ENCODE data around the gene DHDDS. TPM values are rescaled to one million over a fixed set of nuclear protein-coding genes. Genes with fewer than 3 reads are reported as not detected.

Gene DHDDS
- total RNA-seq, 1 experiment from 2014 or later: 41.4 TPM

GRCh38 chr1:26483980-26484379 is 51.9 kb downstream of the DHDDS start:
- POLR2A ChIA-PET (ENCODE audit: unreplicated experiment): no interaction called here
- Histone ChIP-seq H3K27me3 (ENCODE audit: insufficient read depth, low read depth) (no peaks in the 10 kb centered on the region), H3K4me3 (no peak overlapping the region), H3K4me1 (replicated peaks; ENCODE audit: insufficient read depth) (peaks cover 17% of the 10 kb centered on the region), H2AFZ (no peak overlapping the region), H3K4me2 (no peak overlapping the region), H3K36me3 (ENCODE audit: low read depth) (no peaks in the 10 kb centered on the region), H3K79me2 (ENCODE audit: low read depth) (no peaks in the 10 kb centered on the region), H3F3A (ENCODE audit: insufficient read depth, low read depth) (peaks cover 22% of the 10 kb centered on the region; the same call in 1 of the 2 replicates), H3K9me2 (ENCODE audit: insufficient read depth) (no peaks in the 10 kb centered on the region), H3K27ac (no peak overlapping the region), H3K9me3 (ENCODE audit: insufficient read depth, low read depth) (no peaks in the 10 kb centered on the region), H4K20me1 (ENCODE audit: insufficient read depth) (no peaks in the 10 kb centered on the region)
- BruUV-seq (replicated peaks): no TSS peak
- no peak for DNase-seq
- intact Hi-C loops (cut with micrococcal nuclease; ENCODE audit: unreplicated experiment): no loop called here
- TF ChIP-seq, protein P1, sequence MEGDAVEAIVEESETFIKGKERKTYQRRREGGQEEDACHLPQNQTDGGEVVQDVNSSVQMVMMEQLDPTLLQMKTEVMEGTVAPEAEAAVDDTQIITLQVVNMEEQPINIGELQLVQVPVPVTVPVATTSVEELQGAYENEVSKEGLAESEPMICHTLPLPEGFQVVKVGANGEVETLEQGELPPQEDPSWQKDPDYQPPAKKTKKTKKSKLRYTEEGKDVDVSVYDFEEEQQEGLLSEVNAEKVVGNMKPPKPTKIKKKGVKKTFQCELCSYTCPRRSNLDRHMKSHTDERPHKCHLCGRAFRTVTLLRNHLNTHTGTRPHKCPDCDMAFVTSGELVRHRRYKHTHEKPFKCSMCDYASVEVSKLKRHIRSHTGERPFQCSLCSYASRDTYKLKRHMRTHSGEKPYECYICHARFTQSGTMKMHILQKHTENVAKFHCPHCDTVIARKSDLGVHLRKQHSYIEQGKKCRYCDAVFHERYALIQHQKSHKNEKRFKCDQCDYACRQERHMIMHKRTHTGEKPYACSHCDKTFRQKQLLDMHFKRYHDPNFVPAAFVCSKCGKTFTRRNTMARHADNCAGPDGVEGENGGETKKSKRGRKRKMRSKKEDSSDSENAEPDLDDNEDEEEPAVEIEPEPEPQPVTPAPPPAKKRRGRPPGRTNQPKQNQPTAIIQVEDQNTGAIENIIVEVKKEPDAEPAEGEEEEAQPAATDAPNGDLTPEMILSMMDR (conservative IDR thresholded peaks at IDR 0.05): no peak
- no peak for TF ChIP-seq EZH2 (IDR thresholded peaks at IDR 0.05; ENCODE audit: low read depth)
- CTCF ChIA-PET: no interaction called here

DNA sequence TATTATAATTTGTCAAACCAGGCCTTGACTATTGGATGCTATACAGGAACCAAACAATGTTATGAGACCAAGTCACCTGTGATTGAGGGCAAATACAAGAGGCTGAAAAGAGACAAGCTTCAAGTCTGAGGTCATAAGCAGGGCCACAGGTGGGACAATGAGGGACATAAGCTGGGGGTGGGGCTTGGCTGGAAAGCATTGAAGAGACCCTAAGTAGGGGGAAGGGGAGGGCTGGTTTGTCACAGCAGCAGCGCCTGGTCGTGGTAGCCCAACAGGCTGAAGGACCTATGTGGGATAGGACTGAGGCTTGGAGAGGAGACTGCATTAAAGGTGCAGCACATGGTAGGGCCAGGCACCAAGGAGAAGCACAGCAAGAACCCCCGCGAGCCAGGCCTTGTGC is 58.0 kb downstream of the DHDDS start:
- Histone ChIP-seq H3K9me2 (ENCODE audit: insufficient read depth) (no peaks in the 10 kb centered on the region), H3K4me3 (no peak overlapping the region), H3K79me2 (ENCODE audit: low read depth) (no peaks in the 10 kb centered on the region), H3K36me3 (ENCODE audit: low read depth) (no peaks in the 10 kb centered on the region), H3K4me2 (no peak overlapping the region), H3K9me3 (ENCODE audit: insufficient read depth, low read depth) (no peaks in the 10 kb centered on the region), H2AFZ (no peak overlapping the region), H3K27me3 (ENCODE audit: insufficient read depth, low read depth) (no peaks in the 10 kb centered on the region), H3K4me1 (replicated peaks; ENCODE audit: insufficient read depth) (peaks cover 7% of the 10 kb centered on the region), H4K20me1 (ENCODE audit: insufficient read depth) (no peaks in the 10 kb centered on the region), H3K27ac (no peak overlapping the region), H3F3A (ENCODE audit: insufficient read depth, low read depth) (no peaks in the 10 kb centered on the region)
- DNase-seq: no peak
- BruUV-seq (replicated peaks): no TSS peak
- intact Hi-C loops (cut with micrococcal nuclease; ENCODE audit: unreplicated experiment): no loop called here
- TF ChIP-seq, protein P1 (conservative IDR thresholded peaks at IDR 0.05): no peak
- CTCF ChIA-PET: no interaction called here
- POLR2A ChIA-PET (ENCODE audit: unreplicated experiment): no interaction called here

DNA sequence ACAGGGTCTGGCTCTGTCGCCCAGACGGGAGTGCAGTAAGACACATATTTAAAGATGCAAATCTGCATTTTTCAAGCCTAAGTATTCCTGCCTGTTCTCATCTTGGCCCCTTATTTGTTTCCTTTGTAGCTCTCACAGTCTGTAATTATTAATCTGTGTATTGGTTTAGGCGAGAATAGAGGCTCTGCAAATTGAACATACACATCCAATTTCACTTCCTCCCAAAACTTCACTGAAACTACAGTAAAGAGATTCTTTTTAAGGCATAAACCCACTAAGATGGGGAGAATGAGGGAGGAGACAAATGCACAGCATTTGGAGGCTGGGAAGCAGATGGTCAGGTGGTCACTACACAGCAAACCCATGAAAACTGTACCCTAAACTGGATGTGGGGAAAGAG is 61.1 kb downstream of the DHDDS start:
- POLR2A ChIA-PET (ENCODE audit: unreplicated experiment): no interaction called here
- H3K27me3 ChIP-seq (ENCODE audit: insufficient read depth, low read depth): no peaks in the 10 kb centered on the region

More for the DNA sequence above, 61.1 kb downstream of the DHDDS start:
- intact Hi-C loops (cut with micrococcal nuclease; ENCODE audit: unreplicated experiment): no loop called here
- no peak for DNase-seq
- Histone ChIP-seq H3K4me3 (no peak overlapping the region), H3K9me2 (ENCODE audit: insufficient read depth) (no peaks in the 10 kb centered on the region), H3K4me1 (replicated peaks; ENCODE audit: insufficient read depth) (no peaks in the 10 kb centered on the region), H3K79me2 (ENCODE audit: low read depth) (no peaks in the 10 kb centered on the region), H2AFZ (no peak overlapping the region), H3K36me3 (ENCODE audit: low read depth) (no peaks in the 10 kb centered on the region), H3K9me3 (ENCODE audit: insufficient read depth, low read depth) (no peaks in the 10 kb centered on the region), H4K20me1 (ENCODE audit: insufficient read depth) (no peaks in the 10 kb centered on the region), H3K4me2 (no peak overlapping the region), H3K27ac (no peak overlapping the region), H3F3A (ENCODE audit: insufficient read depth, low read depth) (no peaks in the 10 kb centered on the region)
- CTCF ChIA-PET: no interaction called here
- TF ChIP-seq EZH2 (IDR thresholded peaks at IDR 0.05; ENCODE audit: low read depth): no peak
- TF ChIP-seq, protein P1 (conservative IDR thresholded peaks at IDR 0.05): no peak
- no TSS peak for BruUV-seq (replicated peaks)
